SK-N-SH treated with all-trans-retinoic acid at 6 μM for 48 hours (cell line): ENCODE measurements around the gene PSME2.

Experiments used
- ATAC-seq: fragments of 200-7000 bp; cut with Tn5 transposase; 3 replicates; pipeline ENCODE4 v1.9.1; 2020; ENCODE audit warnings: mild to moderate bottlenecking, moderate library complexity
- ARNTL ChIP-seq: fragments of 450-650 bp; formaldehyde crosslinking; IDR thresholded peaks from 2 replicates; pipeline ENCODE4 v1.5.0; 2020; ENCODE audit warnings: low read depth, mild to moderate bottlenecking, moderate library complexity, borderline replicate concordance
- BACH2 ChIP-seq: fragments of 250-450 bp; sonication (Bioruptor Pico); IDR thresholded peaks from 2 replicates; pipeline ENCODE4 v1.9.0; 2021; ENCODE audit warnings: mild to moderate bottlenecking, borderline replicate concordance
- CSDC2 ChIP-seq: fragments of 250-450 bp; sonication (Bioruptor Pico); IDR thresholded peaks from 2 replicates; pipeline ENCODE4 v1.5.0; 2020; ENCODE audit warnings: mild to moderate bottlenecking, moderate library complexity
- ESRRG ChIP-seq: fragments of 250-450 bp; sonication (Bioruptor Pico); IDR thresholded peaks from 2 replicates; pipeline ENCODE4 v1.6.1; 2021; ENCODE audit warnings: mild to moderate bottlenecking
- GLIS3 ChIP-seq: fragments of 250-450 bp; sonication (Bioruptor Pico); IDR thresholded peaks from 2 replicates; pipeline ENCODE4 v1.5.0; 2020; ENCODE audit warnings: mild to moderate bottlenecking, moderate library complexity
- ISL1 ChIP-seq: fragments of 250-450 bp; sonication (Bioruptor Pico); IDR thresholded peaks from 2 replicates; pipeline ENCODE4 v2.1.2; 2022; ENCODE audit warnings: mild to moderate bottlenecking, moderate library complexity
- OSR1 ChIP-seq: fragments of 250-450 bp; sonication (Bioruptor Pico); IDR thresholded peaks from 2 replicates; pipeline ENCODE4 v1.8.0; 2022; ENCODE audit warnings: moderate library complexity, mild to moderate bottlenecking, inconsistent platforms
- PPARA ChIP-seq: fragments of 250-450 bp; sonication (Bioruptor Pico); IDR thresholded peaks from 2 replicates; pipeline ENCODE4 v1.5.0; 2020; ENCODE audit warnings: mild to moderate bottlenecking, borderline replicate concordance
- RARB ChIP-seq: fragments of 250-450 bp; sonication (Bioruptor Pico); IDR thresholded peaks from 2 replicates; pipeline ENCODE4 v1.8.0; 2021; ENCODE audit warnings: mild to moderate bottlenecking, moderate library complexity
- SNAI2 ChIP-seq: fragments of 250-450 bp; sonication (Bioruptor Pico); IDR thresholded peaks from 2 replicates; pipeline ENCODE4 v1.5.0; 2020; ENCODE audit warnings: mild to moderate bottlenecking, moderate library complexity
- TCF4 ChIP-seq: fragments of 250-450 bp; sonication (Bioruptor Pico); IDR thresholded peaks from 2 replicates; pipeline ENCODE4 v1.8.0; 2021; ENCODE audit warnings: mild to moderate bottlenecking, moderate library complexity, borderline replicate concordance
- TOX ChIP-seq: fragments of 250-450 bp; sonication (Bioruptor Pico); IDR thresholded peaks from 2 replicates; pipeline ENCODE4 v1.8.0; 2021; ENCODE audit warnings: mild to moderate bottlenecking, moderate library complexity, borderline replicate concordance
- ZFP3 ChIP-seq: fragments of 250-450 bp; sonication (Bioruptor Pico); IDR thresholded peaks from 2 replicates; pipeline ENCODE4 v1.5.0; 2020; ENCODE audit warnings: mild to moderate bottlenecking, moderate library complexity
- ZFP30 ChIP-seq: fragments of 450-650 bp; formaldehyde crosslinking; IDR thresholded peaks from 2 replicates; pipeline ENCODE4 v1.5.0; 2022; ENCODE audit warnings: mild to moderate bottlenecking, moderate library complexity
- ZNF565 ChIP-seq: fragments of 450-650 bp; formaldehyde crosslinking; conservative IDR thresholded peaks from 2 replicates; pipeline ENCODE4 v1.5.0; 2020; ENCODE audit warnings: low read depth, mild to moderate bottlenecking, moderate library complexity
- ZNF8 ChIP-seq: fragments of 450-650 bp; formaldehyde crosslinking; IDR thresholded peaks from 2 replicates; pipeline ENCODE4 v1.5.0; 2020; ENCODE audit warnings: mild to moderate bottlenecking, moderate library complexity
- TF ChIP-seq, protein P1 (sequence below): fragments of 250-450 bp; sonication (Bioruptor Pico); IDR thresholded peaks from 2 replicates; pipeline ENCODE4 v1.8.0; 2020; ENCODE audit warnings: mild to moderate bottlenecking, moderate library complexity, borderline replicate concordance
- TF ChIP-seq, protein P2 (sequence below): fragments of 250-450 bp; sonication (Bioruptor Pico); IDR thresholded peaks from 2 replicates; pipeline ENCODE4 v1.5.1; 2021; ENCODE audit warnings: mild to moderate bottlenecking, moderate library complexity
- TF ChIP-seq, protein P3 (sequence below): fragments of 250-450 bp; sonication (Bioruptor Pico); IDR thresholded peaks from 2 replicates; pipeline ENCODE4 v1.5.0; 2020; ENCODE audit warnings: mild to moderate bottlenecking, moderate library complexity
- TF ChIP-seq, protein P4 (sequence below): fragments of 250-450 bp; sonication (Bioruptor Pico); IDR thresholded peaks from 2 replicates; pipeline ENCODE4 v1.8.0; 2021; ENCODE audit warnings: low read depth, mild to moderate bottlenecking, moderate library complexity, borderline replicate concordance
- TF ChIP-seq, protein P5 (sequence below): fragments of 250-450 bp; sonication (Bioruptor Pico); IDR thresholded peaks from 2 replicates; pipeline ENCODE4 v1.5.1; 2020; ENCODE audit warnings: low read depth, mild to moderate bottlenecking, moderate library complexity

PSME2 gene

DNA sequence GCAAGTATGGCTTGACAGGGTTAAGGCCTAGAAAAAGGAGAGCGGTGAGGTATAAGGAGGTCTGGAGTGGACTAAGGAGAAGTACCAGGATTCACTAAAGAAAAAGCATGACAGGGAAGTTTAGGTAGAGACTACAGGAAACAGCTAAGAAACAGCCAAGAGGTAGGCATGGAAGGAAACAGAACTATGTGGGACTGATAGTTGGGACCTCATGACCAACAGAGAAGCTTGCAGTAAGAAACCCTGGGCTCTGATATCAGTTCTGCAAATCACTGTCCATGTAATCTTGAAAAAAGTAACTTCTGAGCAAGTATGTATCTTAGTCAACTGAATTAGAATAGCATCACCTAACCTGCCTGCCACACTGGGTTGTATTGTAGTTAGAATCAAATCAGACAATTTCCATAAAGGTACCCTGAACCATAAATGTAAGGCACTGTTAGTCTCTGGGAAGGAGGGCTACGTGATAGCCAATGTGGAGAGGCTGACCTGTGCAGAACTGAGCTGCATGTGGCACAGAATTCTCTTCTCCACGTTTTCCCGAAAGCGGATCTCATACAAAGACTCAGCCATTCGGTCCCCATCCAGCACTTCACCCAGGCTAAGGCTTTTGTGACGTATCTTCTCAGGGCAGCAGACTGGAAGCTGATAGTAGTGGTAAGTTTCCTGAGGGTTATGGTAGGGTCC lies 47.9 kb upstream of the PSME2 start:
- no peak for ATAC-seq
- TF ChIP-seq, protein P1, sequence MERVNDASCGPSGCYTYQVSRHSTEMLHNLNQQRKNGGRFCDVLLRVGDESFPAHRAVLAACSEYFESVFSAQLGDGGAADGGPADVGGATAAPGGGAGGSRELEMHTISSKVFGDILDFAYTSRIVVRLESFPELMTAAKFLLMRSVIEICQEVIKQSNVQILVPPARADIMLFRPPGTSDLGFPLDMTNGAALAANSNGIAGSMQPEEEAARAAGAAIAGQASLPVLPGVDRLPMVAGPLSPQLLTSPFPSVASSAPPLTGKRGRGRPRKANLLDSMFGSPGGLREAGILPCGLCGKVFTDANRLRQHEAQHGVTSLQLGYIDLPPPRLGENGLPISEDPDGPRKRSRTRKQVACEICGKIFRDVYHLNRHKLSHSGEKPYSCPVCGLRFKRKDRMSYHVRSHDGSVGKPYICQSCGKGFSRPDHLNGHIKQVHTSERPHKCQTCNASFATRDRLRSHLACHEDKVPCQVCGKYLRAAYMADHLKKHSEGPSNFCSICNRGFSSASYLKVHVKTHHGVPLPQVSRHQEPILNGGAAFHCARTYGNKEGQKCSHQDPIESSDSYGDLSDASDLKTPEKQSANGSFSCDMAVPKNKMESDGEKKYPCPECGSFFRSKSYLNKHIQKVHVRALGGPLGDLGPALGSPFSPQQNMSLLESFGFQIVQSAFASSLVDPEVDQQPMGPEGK (CRISPR knock-in tag) = no peak
- TF ChIP-seq ZFP30 (CRISPR knock-in tag) = no peak
- no peak for TF ChIP-seq TOX
- no peak for TF ChIP-seq BACH2 (CRISPR knock-in tag)

DNA sequence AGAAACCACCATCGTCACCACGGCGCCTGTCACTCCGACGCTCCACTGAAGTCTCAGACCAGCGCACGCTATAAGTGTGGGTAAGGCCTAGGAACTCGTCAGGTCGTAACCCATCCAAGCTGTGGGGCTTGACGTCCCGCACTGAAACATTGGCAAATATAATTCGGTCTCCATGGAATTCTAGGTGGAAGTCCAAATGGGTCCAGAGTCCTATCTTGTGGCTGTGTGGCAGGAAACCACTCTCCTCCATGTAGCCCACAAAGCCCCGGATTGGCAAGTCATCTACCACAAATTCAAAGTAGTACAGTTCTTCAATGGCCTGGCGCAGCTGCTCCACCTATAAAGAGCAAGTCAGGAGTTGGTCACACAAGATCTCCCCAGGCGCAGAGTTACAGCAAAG lies 46.5 kb upstream of the PSME2 start:
- no peak for ATAC-seq
- TF ChIP-seq, protein P1 (CRISPR knock-in tag) = no peak
- TF ChIP-seq OSR1 (CRISPR knock-in tag) (no peak), ZNF8 (CRISPR knock-in tag) (no peak), ZFP3 (CRISPR knock-in tag) (no peak), ISL1 (CRISPR knock-in tag) (no peak), GLIS3 (CRISPR knock-in tag) (no peak), ARNTL (CRISPR knock-in tag) (no peak), ZNF565 (CRISPR knock-in tag) (no peak), ESRRG (no peak)
- TF ChIP-seq, protein P2, sequence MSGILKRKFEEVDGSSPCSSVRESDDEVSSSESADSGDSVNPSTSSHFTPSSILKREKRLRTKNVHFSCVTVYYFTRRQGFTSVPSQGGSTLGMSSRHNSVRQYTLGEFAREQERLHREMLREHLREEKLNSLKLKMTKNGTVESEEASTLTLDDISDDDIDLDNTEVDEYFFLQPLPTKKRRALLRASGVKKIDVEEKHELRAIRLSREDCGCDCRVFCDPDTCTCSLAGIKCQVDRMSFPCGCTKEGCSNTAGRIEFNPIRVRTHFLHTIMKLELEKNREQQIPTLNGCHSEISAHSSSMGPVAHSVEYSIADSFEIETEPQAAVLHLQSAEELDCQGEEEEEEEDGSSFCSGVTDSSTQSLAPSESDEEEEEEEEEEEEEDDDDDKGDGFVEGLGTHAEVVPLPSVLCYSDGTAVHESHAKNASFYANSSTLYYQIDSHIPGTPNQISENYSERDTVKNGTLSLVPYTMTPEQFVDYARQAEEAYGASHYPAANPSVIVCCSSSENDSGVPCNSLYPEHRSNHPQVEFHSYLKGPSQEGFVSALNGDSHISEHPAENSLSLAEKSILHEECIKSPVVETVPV = no peak
- TF ChIP-seq, protein P3, sequence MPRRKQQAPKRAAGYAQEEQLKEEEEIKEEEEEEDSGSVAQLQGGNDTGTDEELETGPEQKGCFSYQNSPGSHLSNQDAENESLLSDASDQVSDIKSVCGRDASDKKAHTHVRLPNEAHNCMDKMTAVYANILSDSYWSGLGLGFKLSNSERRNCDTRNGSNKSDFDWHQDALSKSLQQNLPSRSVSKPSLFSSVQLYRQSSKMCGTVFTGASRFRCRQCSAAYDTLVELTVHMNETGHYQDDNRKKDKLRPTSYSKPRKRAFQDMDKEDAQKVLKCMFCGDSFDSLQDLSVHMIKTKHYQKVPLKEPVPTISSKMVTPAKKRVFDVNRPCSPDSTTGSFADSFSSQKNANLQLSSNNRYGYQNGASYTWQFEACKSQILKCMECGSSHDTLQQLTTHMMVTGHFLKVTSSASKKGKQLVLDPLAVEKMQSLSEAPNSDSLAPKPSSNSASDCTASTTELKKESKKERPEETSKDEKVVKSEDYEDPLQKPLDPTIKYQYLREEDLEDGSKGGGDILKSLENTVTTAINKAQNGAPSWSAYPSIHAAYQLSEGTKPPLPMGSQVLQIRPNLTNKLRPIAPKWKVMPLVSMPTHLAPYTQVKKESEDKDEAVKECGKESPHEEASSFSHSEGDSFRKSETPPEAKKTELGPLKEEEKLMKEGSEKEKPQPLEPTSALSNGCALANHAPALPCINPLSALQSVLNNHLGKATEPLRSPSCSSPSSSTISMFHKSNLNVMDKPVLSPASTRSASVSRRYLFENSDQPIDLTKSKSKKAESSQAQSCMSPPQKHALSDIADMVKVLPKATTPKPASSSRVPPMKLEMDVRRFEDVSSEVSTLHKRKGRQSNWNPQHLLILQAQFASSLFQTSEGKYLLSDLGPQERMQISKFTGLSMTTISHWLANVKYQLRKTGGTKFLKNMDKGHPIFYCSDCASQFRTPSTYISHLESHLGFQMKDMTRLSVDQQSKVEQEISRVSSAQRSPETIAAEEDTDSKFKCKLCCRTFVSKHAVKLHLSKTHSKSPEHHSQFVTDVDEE (CRISPR knock-in tag) = no peak
- TF ChIP-seq, protein P4, sequence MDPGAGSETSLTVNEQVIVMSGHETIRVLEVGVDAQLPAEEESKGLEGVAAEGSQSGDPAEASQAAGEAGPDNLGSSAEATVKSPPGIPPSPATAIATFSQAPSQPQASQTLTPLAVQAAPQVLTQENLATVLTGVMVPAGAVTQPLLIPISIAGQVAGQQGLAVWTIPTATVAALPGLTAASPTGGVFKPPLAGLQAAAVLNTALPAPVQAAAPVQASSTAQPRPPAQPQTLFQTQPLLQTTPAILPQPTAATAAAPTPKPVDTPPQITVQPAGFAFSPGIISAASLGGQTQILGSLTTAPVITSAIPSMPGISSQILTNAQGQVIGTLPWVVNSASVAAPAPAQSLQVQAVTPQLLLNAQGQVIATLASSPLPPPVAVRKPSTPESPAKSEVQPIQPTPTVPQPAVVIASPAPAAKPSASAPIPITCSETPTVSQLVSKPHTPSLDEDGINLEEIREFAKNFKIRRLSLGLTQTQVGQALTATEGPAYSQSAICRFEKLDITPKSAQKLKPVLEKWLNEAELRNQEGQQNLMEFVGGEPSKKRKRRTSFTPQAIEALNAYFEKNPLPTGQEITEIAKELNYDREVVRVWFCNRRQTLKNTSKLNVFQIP (CRISPR knock-in tag) = no peak

DNA sequence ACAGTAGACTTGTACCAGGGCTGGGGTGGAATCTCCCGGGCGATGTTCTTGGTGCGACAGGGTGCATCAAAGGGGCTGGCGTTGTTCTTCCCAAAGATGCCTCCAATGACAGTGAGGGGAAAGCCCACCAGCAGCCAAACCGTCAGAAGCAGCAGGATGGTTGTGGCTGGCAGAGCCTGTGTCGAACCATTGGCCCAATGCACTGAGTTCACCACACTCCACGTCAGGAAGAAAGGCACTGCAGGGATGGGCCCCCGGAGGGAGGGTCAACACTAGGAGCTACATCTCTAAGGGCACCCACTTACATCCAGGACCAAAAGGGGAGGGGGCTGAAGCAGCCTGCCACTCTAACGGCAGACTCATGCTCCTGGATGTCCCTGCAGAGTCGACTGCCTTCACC lies 44.0 kb upstream of the PSME2 start:
- ATAC-seq = no peak
- TF ChIP-seq, protein P4 (CRISPR knock-in tag) = no peak
- TF ChIP-seq CSDC2 (CRISPR knock-in tag) (no peak), RARB (CRISPR knock-in tag) (no peak), ARNTL (CRISPR knock-in tag) (no peak), ZFP3 (CRISPR knock-in tag) (no peak), TOX (no peak), TCF4 (no peak), PPARA (CRISPR knock-in tag) (no peak), SNAI2 (CRISPR knock-in tag) (no peak), ZFP30 (CRISPR knock-in tag) (no peak), ZNF8 (CRISPR knock-in tag) (no peak)
- TF ChIP-seq, protein P5, sequence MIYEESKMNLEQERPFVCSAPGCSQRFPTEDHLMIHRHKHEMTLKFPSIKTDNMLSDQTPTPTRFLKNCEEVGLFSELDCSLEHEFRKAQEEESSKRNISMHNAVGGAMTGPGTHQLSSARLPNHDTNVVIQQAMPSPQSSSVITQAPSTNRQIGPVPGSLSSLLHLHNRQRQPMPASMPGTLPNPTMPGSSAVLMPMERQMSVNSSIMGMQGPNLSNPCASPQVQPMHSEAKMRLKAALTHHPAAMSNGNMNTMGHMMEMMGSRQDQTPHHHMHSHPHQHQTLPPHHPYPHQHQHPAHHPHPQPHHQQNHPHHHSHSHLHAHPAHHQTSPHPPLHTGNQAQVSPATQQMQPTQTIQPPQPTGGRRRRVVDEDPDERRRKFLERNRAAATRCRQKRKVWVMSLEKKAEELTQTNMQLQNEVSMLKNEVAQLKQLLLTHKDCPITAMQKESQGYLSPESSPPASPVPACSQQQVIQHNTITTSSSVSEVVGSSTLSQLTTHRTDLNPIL (CRISPR knock-in tag) = no peak
- TF ChIP-seq, protein P2 = no peak
